Large intestine (tissue), 3 donors: ENCODE results near the gene LRMDA. TPM values are rescaled to one million over a fixed set of nuclear protein-coding genes. Genes with fewer than 3 reads are reported as not detected.

ENCODE experiments used
- DNase-seq, 2 donors: peaks; one replicate each; pipeline versions ENCODE4 v3.0.0 to v3.0.0-alpha.2; 2013
- H3K27ac ChIP-seq: one replicate; pipeline ENCODE4 v1.5.1; 2013; ENCODE audit warnings: low read length
- H3K27me3 ChIP-seq: 2 replicates; pipeline ENCODE4 v1.6.1; 2013; ENCODE audit warnings: low read length; ENCODE audit not compliant: control insufficient read depth, insufficient read depth
- H3K36me3 ChIP-seq: 2 replicates; pipeline ENCODE4 v1.6.1; 2013; ENCODE audit warnings: low read length; ENCODE audit not compliant: control insufficient read depth, insufficient read depth
- H3K4me1 ChIP-seq: one replicate; pipeline ENCODE4 v1.6.1; 2013; ENCODE audit warnings: low read length; ENCODE audit not compliant: control insufficient read depth, insufficient read depth
- H3K4me3 ChIP-seq: one replicate; pipeline ENCODE4 v1.5.1; 2013; ENCODE audit warnings: low read length
- H3K9me3 ChIP-seq: one replicate; pipeline ENCODE4 v1.6.1; 2013; ENCODE audit warnings: mild to moderate bottlenecking, low read depth, low read length, moderate library complexity; ENCODE audit not compliant: control insufficient read depth
- WGBS: methylation state at CpG from one replicate; pipeline ENCODE4 v1.1.5; 2013; ENCODE audit warnings: low lambda C conversion rate; ENCODE audit not compliant: insufficient coverage; 5-methylcytosine and 5-hydroxymethylcytosine counted together
- polyA plus RNA-seq: library from polyadenylated mRNA; unstranded; fragments of 120-200 nt; gene quantifications from one replicate; pipeline ENCODE4 v1.2.1, GENCODE V29; 2013

The LRMDA gene
- polyA plus RNA-seq, 1 donor, result 5.3 TPM

- Histone ChIP-seq H3K4me1 (peaks cover 5% of the 10 kb centered on the region), H3K9me3 (no peaks in the 10 kb centered on the region), H3K27ac (no peak overlapping the region), H3K4me3 (no peak overlapping the region), H3K27me3 (no peaks in the 10 kb centered on the region), H3K36me3 (no peaks in the 10 kb centered on the region)
- WGBS, result no CpG with 5 or more reads among the region's 8 CpGs
- DNase-seq, result peak; percentile 76 to 78
Measured at GRCh38 chr10:76303682-76304316, 872.4 kb downstream of the LRMDA start.

- no peak overlapping the region for H3K27ac ChIP-seq
- peaks cover 5% of the 10 kb centered on the region for H3K4me1 ChIP-seq
- no peak overlapping the region for H3K4me3 ChIP-seq
- no CpG with 5 or more reads among the region's 1 CpG for WGBS
- peak in 1 of 2 donors; percentile 27 for DNase-seq
- H3K27me3 ChIP-seq, result no peaks in the 10 kb centered on the region
- H3K9me3 ChIP-seq, result no peaks in the 10 kb centered on the region
- no peaks in the 10 kb centered on the region for H3K36me3 ChIP-seq
Measured at GRCh38 chr10:76305930-76306615, 874.6 kb downstream of the LRMDA start.

DNA sequence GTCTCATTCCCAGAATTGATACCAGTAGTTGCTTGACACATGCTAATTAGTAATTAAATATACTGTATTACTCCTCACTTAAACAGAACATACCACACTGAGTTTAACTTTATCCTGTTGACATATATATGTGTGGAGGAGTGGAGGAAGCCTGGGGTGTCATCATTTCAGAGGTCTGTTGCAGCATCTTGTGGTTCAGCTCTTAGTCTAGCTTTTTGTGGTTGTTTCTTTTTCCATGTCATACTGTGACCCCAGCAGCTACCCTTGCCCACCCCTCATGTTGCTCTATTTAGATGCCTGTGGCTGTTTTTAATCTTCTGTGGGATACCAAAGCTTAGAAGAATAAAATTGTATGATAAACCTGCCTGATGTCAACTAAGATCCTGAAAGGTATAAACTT is 875.4 kb downstream of the LRMDA start:
- H3K36me3 ChIP-seq, result no peaks in the 10 kb centered on the region
- DNase-seq, result no peak
- H3K4me1 ChIP-seq, result peaks cover 5% of the 10 kb centered on the region

GRCh38 chr10:76309070-76309469 is 877.6 kb downstream of the LRMDA start:
- Histone ChIP-seq H3K4me3 (no peak overlapping the region), H3K9me3 (no peaks in the 10 kb centered on the region), H3K27ac (no peak overlapping the region), H3K4me1 (peaks cover 5% of the 10 kb centered on the region), H3K36me3 (no peaks in the 10 kb centered on the region), H3K27me3 (no peaks in the 10 kb centered on the region)
- WGBS, result 84% methylated on average over 4 of the region's 7 CpGs
- DNase-seq, result no peak

More for the DNA sequence above, 875.4 kb downstream of the LRMDA start:
- Histone ChIP-seq H3K9me3 (no peaks in the 10 kb centered on the region), H3K27ac (no peak overlapping the region), H3K27me3 (no peaks in the 10 kb centered on the region), H3K4me3 (no peak overlapping the region)

DNA sequence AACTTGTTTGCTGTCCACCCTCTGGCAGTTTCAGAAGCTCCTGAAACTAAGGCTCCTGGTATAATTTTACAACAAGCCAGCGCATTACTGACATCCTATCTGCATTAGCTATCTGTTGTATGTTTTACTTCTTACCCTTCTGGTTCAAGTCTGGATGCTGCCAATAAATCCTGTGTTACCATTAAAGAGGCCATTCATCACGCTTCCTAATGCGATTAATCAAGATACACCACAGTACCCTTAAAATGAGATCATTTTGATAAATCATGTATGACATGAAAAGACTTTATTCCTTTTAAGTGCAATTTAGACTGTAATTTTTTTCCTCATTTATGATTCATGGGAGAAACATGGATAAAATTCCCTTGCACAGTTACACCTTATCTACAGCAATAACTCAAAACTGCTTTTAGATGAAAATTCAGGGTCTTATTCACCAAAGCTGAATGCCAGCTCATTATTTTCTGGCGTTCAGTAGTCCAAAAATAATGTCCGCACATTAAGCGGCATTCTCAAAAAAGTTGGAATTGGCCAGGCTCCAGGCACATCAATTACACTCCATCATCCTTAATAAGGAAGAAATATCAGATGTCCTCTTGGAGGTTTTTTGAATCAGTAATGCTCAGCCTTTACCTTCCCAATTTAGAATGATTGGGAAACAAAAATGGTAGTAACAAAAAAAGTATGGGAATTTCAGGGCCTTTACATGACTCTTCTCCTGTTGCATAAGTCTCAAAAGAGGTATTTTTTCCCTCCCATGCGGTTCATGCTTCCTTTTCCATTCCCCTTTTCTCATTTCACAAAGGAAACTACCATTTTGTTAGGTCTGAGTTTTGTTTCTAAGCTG is 878.5 kb downstream of the LRMDA start:
- Histone ChIP-seq H3K36me3 (no peaks in the 10 kb centered on the region), H3K27ac (no peak overlapping the region), H3K4me1 (peaks cover 5% of the 10 kb centered on the region), H3K9me3 (no peaks in the 10 kb centered on the region), H3K4me3 (no peak overlapping the region), H3K27me3 (no peaks in the 10 kb centered on the region)
- WGBS, result 100% methylated on average over 2 of the region's 7 CpGs
- no peak for DNase-seq

- Histone ChIP-seq H3K4me3 (no peak overlapping the region), H3K27ac (no peak overlapping the region), H3K9me3 (peaks cover 6% of the 10 kb centered on the region), H3K27me3 (no peaks in the 10 kb centered on the region), H3K4me1 (peaks cover 5% of the 10 kb centered on the region), H3K36me3 (no peaks in the 10 kb centered on the region)
- no CpG with 5 or more reads among the region's 1 CpG for WGBS
- no peak for DNase-seq
Measured at GRCh38 chr10:76310588-76311080, 879.2 kb downstream of the LRMDA start.

GRCh38 chr10:76311752-76312636 is 880.6 kb downstream of the LRMDA start:
- Histone ChIP-seq H3K36me3 (no peaks in the 10 kb centered on the region), H3K27ac (no peak overlapping the region), H3K4me1 (no peaks in the 10 kb centered on the region), H3K27me3 (no peaks in the 10 kb centered on the region), H3K4me3 (no peak overlapping the region), H3K9me3 (peaks cover 9% of the 10 kb centered on the region)
- 86% methylated on average over 2 of the region's 4 CpGs for WGBS
- DNase-seq, result no peak

DNA sequence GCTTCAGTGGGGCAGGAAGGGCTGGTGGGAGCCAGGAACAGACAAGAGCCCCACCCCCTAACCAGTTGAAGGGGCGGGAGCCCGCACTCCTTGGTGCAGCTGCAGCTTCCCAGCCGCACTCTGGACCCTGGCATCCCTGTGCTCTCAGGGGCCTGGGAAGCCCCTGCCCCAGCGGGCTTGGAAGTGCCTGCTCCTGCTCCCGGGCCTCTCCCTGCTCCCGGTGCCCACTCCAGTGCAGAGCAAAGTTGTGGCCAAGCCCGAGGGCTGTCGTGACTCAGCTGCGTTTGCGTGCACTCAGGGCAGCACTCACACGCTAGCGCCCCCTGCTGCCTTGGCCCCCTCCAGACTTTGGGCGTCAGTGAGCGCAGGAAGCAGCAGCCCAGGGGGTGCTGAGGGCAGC is 883.8 kb downstream of the LRMDA start:
- Histone ChIP-seq H3K4me1 (no peaks in the 10 kb centered on the region), H3K4me3 (no peak overlapping the region), H3K9me3 (peaks cover 9% of the 10 kb centered on the region), H3K27ac (no peak overlapping the region), H3K36me3 (no peaks in the 10 kb centered on the region), H3K27me3 (no peaks in the 10 kb centered on the region)
- WGBS, result no CpG with 5 or more reads among the region's 14 CpGs
- DNase-seq, result no peak

DNA sequence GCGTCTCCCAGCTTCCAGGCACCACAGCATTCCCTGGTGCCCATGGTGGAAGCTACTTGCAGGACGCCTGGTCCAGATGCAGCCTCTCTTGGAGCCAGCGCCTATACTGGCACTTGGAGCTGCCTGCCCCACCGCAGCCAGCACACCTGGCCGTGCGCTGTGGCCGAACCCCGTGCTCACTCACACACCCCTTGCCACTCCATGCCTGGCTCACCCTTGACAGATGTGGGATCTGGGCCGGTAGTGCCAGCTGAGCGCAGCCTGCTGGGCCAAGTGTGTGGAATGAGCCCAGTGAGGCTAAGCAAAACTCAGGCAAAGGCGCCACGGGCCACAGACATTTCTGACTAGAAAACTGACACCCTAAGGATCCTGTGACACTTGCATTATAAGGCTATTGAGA is 884.8 kb downstream of the LRMDA start:
- Histone ChIP-seq H3K9me3 (peaks cover 9% of the 10 kb centered on the region), H3K27ac (no peak overlapping the region), H3K4me1 (no peaks in the 10 kb centered on the region), H3K4me3 (no peak overlapping the region), H3K27me3 (no peaks in the 10 kb centered on the region), H3K36me3 (no peaks in the 10 kb centered on the region)
- DNase-seq, result no peak
- no CpG with 5 or more reads among the region's 12 CpGs for WGBS

DNA sequence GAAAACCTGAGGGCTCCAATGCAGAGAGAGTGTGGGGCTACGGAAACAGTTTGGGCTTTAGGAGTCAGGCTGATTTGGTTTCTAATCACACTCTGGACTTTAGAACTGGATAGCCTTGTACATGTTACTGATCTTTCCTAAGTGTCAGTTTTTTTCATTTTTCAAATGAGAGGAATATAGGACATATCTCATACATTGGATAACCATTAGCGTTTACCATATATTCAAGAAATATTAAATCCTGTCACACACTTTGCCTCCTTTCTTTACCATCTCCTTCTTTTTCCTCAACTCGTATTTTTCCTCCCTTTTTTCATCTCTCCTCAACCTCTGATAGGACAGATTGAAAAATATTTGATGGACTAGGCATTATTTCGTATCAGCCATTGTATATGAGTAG is 885.7 kb downstream of the LRMDA start:
- Histone ChIP-seq H3K36me3 (no peaks in the 10 kb centered on the region), H3K4me3 (no peak overlapping the region), H3K27me3 (no peaks in the 10 kb centered on the region), H3K4me1 (no peaks in the 10 kb centered on the region), H3K9me3 (peaks cover 9% of the 10 kb centered on the region), H3K27ac (no peak overlapping the region)
- 93% methylated on average over 2 of the region's 4 CpGs for WGBS
- DNase-seq, result no peak
